Measurements from ENCODE around the gene RRP1. TPM values are rescaled to one million over a fixed set of nuclear protein-coding genes. Genes with fewer than 3 reads are reported as not detected.

RRP1 gene
- total RNA-seq, 1 donor from 2014 or later: 34.5 TPM

GRCh38 chr21:43850728-43851295 lies 61.4 kb downstream of the RRP1 start:
- H3K36me3 ChIP-seq (ENCODE audit: control insufficient read depth, insufficient read depth, low read length): no peaks in the 10 kb centered on the region
- DNase-seq (ENCODE audit: low read depth) (no peak), FAIRE-seq (no peak)
- no peaks in the 10 kb centered on the region for H3K27me3 ChIP-seq (ENCODE audit: control insufficient read depth, insufficient read depth, low read length)
- TF ChIP-seq CTCF (IDR thresholded peaks at IDR 0.05; ENCODE audit: insufficient read depth, low read length, severe bottlenecking): no peak
- H3K4me3 ChIP-seq (ENCODE audit: low read depth, low read length): no peak overlapping the region

GRCh38 chr21:43851593-43851992 lies 62.2 kb downstream of the RRP1 start:
- H3K4me3 ChIP-seq (ENCODE audit: low read depth, low read length): no peak overlapping the region
- H3K27me3 ChIP-seq (ENCODE audit: control insufficient read depth, insufficient read depth, low read length): no peaks in the 10 kb centered on the region
- FAIRE-seq (no peak), DNase-seq (ENCODE audit: low read depth) (no peak)
- no peak for TF ChIP-seq CTCF (IDR thresholded peaks at IDR 0.05; ENCODE audit: insufficient read depth, low read length, severe bottlenecking)
- no peaks in the 10 kb centered on the region for H3K36me3 ChIP-seq (ENCODE audit: control insufficient read depth, insufficient read depth, low read length)

GRCh38 chr21:43853851-43854772 lies 64.7 kb downstream of the RRP1 start:
- no peak overlapping the region for H3K4me3 ChIP-seq (ENCODE audit: low read depth, low read length)
- no peak for TF ChIP-seq CTCF (IDR thresholded peaks at IDR 0.05; ENCODE audit: insufficient read depth, low read length, severe bottlenecking)
- DNase-seq (ENCODE audit: low read depth) (no peak), FAIRE-seq (no peak)
- H3K27me3 ChIP-seq (ENCODE audit: control insufficient read depth, insufficient read depth, low read length): no peaks in the 10 kb centered on the region
- no peaks in the 10 kb centered on the region for H3K36me3 ChIP-seq (ENCODE audit: control insufficient read depth, insufficient read depth, low read length)

Other genes starting within 250 kb of the RRP1 start
- gene HSF2BP, start 130.1 kb upstream of the RRP1 start, total RNA-seq: 5.8 and 6.6 TPM in 2 replicates
- 25.3 and 31.1 TPM in 2 replicates for gene RRP1B, start 130.0 kb upstream of the RRP1 start, total RNA-seq
- 535 and 591 TPM in 2 replicates for gene PDXK, start 70.4 kb upstream of the RRP1 start, total RNA-seq
- 31.3 and 139 TPM in 2 replicates for gene CSTB, start 13.3 kb upstream of the RRP1 start, total RNA-seq
- 40.5 and 47.5 TPM in 2 replicates for gene AGPAT3, start 75.6 kb downstream of the RRP1 start, total RNA-seq
- 16.8 and 21.6 TPM in 2 replicates for gene TRAPPC10, start 222.7 kb downstream of the RRP1 start, total RNA-seq

All from bronchial epithelial cell (primary cell).